ENCODE measurements around the gene SURF6. TPM values are rescaled to one million over a fixed set of nuclear protein-coding genes. Genes with fewer than 3 reads are reported as not detected.

SURF6 gene
- total and polyA plus RNA-seq, 2 experiments from 2014 or later, result 17.6 to 27.6 TPM

- TF ChIP-seq CREB1 (CRISPR knock-in tag; IDR thresholded peaks at IDR 0.05; ENCODE audit: low read depth), result no peak
- TF ChIP-seq ETS1 (IDR thresholded peaks at IDR 0.05), result no peak
- no peak for TF ChIP-seq CTCF (conservative IDR thresholded peaks at IDR 0.05; ENCODE audit: low read depth in 2 of 2)
- TF ChIP-seq REST (IDR thresholded peaks at IDR 0.05; ENCODE audit: unreplicated experiment), result no peak
- no peak for TF ChIP-seq NANOG (IDR thresholded peaks at IDR 0.05; ENCODE audit: borderline replicate concordance)
- TF ChIP-seq POLR2AphosphoS5 (IDR thresholded peaks at IDR 0.05; ENCODE audit: low read depth), result no peak
- no peak for TF ChIP-seq ZNF331 (CRISPR knock-in tag; IDR thresholded peaks at IDR 0.05; ENCODE audit: low read depth)
Observed at GRCh38 chr9:133379153-133380086, 43.4 kb upstream of the SURF6 start (continued).

- no peaks in the 10 kb centered on the region for H3K36me3 ChIP-seq (ENCODE audit: insufficient read depth)
- H3K9me2 ChIP-seq (ENCODE audit: insufficient read depth), result peaks cover 11% of the 10 kb centered on the region; the same call in 1 of the 2 replicates
- H3F3A ChIP-seq (replicated peaks; ENCODE audit: low read depth), result no peaks in the 10 kb centered on the region
- no peak overlapping the region for H3K27ac ChIP-seq (ENCODE audit: low read depth)
- H4K20me1 ChIP-seq (replicated peaks; ENCODE audit: insufficient read depth), result peaks cover 16% of the 10 kb centered on the region
- no peak overlapping the region for H2AFZ ChIP-seq
- no peak overlapping the region for H3K27ac Mint-ChIP-seq
- H3K4me3 ChIP-seq, result no peak overlapping the region
- ATAC-seq, result no peak
- peaks cover 13% of the 10 kb centered on the region for H3K27me3 ChIP-seq (ENCODE audit: insufficient read depth)
- H3K4me3 Mint-ChIP-seq, result no peak overlapping the region
- H3K79me2 ChIP-seq (replicated peaks; ENCODE audit: insufficient read depth), result peaks cover 21% of the 10 kb centered on the region
- DNase-seq (ENCODE audit: low spot score), result no peak
- H3K4me2 ChIP-seq, result no peak overlapping the region
- H3K9me3 Mint-ChIP-seq, result peaks cover 14% of the 10 kb centered on the region; the same call in 2 of the 3 replicates
- peaks cover 10% of the 10 kb centered on the region; the same call in 1 of the 2 replicates for H3K4me1 ChIP-seq (ENCODE audit: insufficient read depth)
- H3K36me3 Mint-ChIP-seq (ENCODE audit: low read depth), result peaks cover 7% of the 10 kb centered on the region; the same call in 1 of the 3 replicates
- H3K4me1 Mint-ChIP-seq, result peaks cover 7% of the 10 kb centered on the region; the same call in 2 of the 3 replicates
- peaks cover 29% of the 10 kb centered on the region for H3K27me3 Mint-ChIP-seq (ENCODE audit: insufficient read depth, low read depth, poor library complexity)
- TF ChIP-seq POLR2AphosphoS5 (IDR thresholded peaks at IDR 0.05; ENCODE audit: low read depth), result no peak
- no peak for TF ChIP-seq ETS1 (IDR thresholded peaks at IDR 0.05)
- no peak for TF ChIP-seq REST (IDR thresholded peaks at IDR 0.05; ENCODE audit: unreplicated experiment)
- no peak for TF ChIP-seq CTCF (conservative IDR thresholded peaks at IDR 0.05; ENCODE audit: low read depth in 2 of 2)
- no peak for TF ChIP-seq CREB1 (CRISPR knock-in tag; IDR thresholded peaks at IDR 0.05; ENCODE audit: low read depth)
- no peak for TF ChIP-seq ZNF331 (CRISPR knock-in tag; IDR thresholded peaks at IDR 0.05; ENCODE audit: low read depth)
- no peak for TF ChIP-seq JUNB (IDR thresholded peaks at IDR 0.05; ENCODE audit: unreplicated experiment)
Observed at GRCh38 chr9:133378408-133378962, 42.5 kb upstream of the SURF6 start.
